Upper lobe of right lung (tissue), 1 donor: ENCODE results near the gene PTPRC. TPM values are rescaled to one million over a fixed set of nuclear protein-coding genes. Genes with fewer than 3 reads are reported as not detected.

Experiments used
- total RNA-seq: library from RNA; stranded (reverse); fragmentation: NEBNext Ultra II Directional; extraction: Animal tissue kit (Norgen Biotek cat#: 25700); gene quantifications from one replicate; pipeline ENCODE4 v1.2.1, GENCODE V29; 2021
- donor health status: DM: no; HTN: yes; CAD: no; lungs with severe emphysema.

The PTPRC gene
- total RNA-seq, 1 donor from 2014 or later, result 127 TPM

Other genes starting within 250 kb of the PTPRC start
- not detected for gene ATP6V1G3, start 98.4 kb upstream of the PTPRC start, total RNA-seq